M059J (cell line): ENCODE data around the gene MSH5. TPM values are rescaled to one million over a fixed set of nuclear protein-coding genes. Genes with fewer than 3 reads are reported as not detected.
A peak's percentile ranks its signal among the peaks of the same experiment; 100 is the strongest.
"Not testable (repeated sequence)": the region's sequence is repeated elsewhere in the genome, so short reads cannot be mapped to it uniquely, and the experiment has no call there.

Experiments used
- DNase-seq: peaks from one replicate; pipeline ENCODE4 v3.0.0-alpha.2; 2012; ENCODE audit warnings: low read depth
- total RNA-seq: library from RNA; depleted of rRNA; stranded (reverse); fragments of >200 nt; shearing (Covaris generic); gene quantifications from 2 replicates; pipeline ENCODE4 v1.2.3, GENCODE V29; 2014; rRNA removed

Gene MSH5
- total RNA-seq, 1 experiment from 2014 or later = 12.8 TPM

DNA sequence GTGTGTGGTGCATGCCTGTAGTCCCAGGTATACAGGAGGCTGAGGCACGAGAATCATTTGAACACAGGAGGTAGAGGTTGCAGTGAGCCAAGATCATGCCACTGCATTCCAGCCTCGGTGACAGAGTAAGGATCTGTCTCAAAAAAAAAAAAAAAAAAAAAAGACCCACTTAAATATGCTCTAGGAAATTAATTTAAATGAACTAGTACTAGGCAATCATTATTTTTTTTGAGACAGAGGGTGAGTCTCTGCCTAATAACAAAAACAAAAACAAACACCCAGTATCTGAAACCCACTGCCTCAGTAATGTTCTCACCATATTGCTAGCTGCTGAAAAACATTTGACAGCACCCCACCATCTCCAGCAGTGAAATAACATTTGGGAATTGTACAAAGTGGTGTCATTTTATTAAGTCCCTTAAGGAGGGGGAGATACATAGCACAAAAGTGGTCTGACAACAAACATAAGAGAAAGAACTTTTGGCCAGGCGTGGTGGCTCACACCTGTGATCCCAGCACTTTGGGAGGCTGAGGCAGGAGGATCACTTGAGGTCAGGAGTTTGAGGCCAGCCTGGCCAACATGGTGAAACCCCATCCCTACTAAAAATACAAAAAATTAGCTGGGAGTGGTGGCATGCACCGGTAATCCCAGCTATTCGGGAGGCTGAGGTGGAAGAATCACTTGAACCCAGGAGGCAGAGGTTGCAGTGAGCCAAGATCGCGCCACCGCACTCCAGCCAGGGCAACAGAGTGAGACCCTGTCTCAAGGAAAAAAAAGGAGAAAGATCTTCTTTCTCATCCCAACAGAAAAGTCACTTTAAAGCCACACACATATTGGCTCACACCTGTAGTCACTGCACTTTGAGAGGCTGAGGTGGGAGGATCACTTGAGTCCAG, 61.5 kb downstream of the MSH5 start:
- not testable (repeated sequence) for DNase-seq

DNA sequence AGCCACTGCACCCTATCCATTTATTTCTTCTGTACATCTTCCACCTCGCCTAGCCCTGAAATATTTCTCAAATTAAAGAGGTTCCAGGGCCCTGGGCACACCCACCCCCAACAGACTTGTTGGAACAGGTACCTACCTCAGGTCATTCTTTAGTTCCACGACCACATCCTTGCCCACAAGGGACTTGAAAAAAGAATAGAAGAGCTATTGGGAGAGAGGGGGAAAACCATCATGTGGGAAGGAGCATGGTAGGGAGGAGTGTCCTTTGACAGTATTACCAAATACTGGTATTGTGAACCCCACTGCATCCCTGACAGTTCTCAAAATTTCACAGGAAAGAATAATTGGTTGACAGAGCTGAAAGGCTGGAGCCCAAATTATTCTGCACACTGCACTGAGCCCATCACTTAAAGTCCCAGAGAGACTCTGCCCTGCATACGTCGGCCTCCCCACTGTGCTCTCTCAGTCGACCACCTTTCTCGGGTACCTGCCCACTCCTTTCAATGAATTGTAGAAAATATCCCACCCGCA, 66.2 kb downstream of the MSH5 start:
- DNase-seq = no peak

GRCh38 chr6:31806470-31807272, 66.9 kb downstream of the MSH5 start, which contains the start of gene LSM2:
Gene LSM2 (minus strand): TSS chr6:31806966. CDS start chr6:31806757, 209 bp downstream.
- peak; percentile 99 for DNase-seq

GRCh38 chr6:31808599-31808998, 68.8 kb downstream of the MSH5 start:
- not testable (repeated sequence) for DNase-seq

GRCh38 chr6:31811645-31812044, 71.8 kb downstream of the MSH5 start:
- no peak for DNase-seq

Other genes with a start within 250 kb of the MSH5 start
- 47.6 and 59.9 TPM in 2 replicates for gene MICB, start 241.9 kb upstream of the MSH5 start, total RNA-seq
- not detected in 2 replicates for gene MCCD1, start 211.0 kb upstream of the MSH5 start, total RNA-seq
- 351 and 506 TPM in 2 replicates for gene DDX39B, start 198.0 kb upstream of the MSH5 start, total RNA-seq
- 0.20 TPM in 1 of 2 replicates, not detected in the other for gene ATP6V1G2, start 193.4 kb upstream of the MSH5 start, total RNA-seq
- gene NFKBIL1, start 192.4 kb upstream of the MSH5 start, total RNA-seq = 12.8 and 25.7 TPM in 2 replicates
- gene LTA, start 167.7 kb upstream of the MSH5 start, total RNA-seq = not detected in 2 replicates
- gene TNF, start 164.4 kb upstream of the MSH5 start, total RNA-seq = 0.47 and 0.62 TPM in 2 replicates
- gene LTB, start 157.6 kb upstream of the MSH5 start, total RNA-seq = 2.1 and 4.6 TPM in 2 replicates
- gene LST1, start 153.7 kb upstream of the MSH5 start, total RNA-seq = not detected in 2 replicates
- not detected in 2 replicates for gene NCR3, start 147.0 kb upstream of the MSH5 start, total RNA-seq
- gene AIF1, start 124.8 kb upstream of the MSH5 start, total RNA-seq = not detected in 2 replicates
- gene PRRC2A, start 119.3 kb upstream of the MSH5 start, total RNA-seq = 71.4 and 121 TPM in 2 replicates
- 194 and 317 TPM in 2 replicates for gene BAG6, start 87.3 kb upstream of the MSH5 start, total RNA-seq
- gene APOM, start 84.1 kb upstream of the MSH5 start, total RNA-seq = 3.7 and 6.9 TPM in 2 replicates
- 29.9 and 37.5 TPM in 2 replicates for gene C6orf47, start 79.2 kb upstream of the MSH5 start, total RNA-seq
- 17.7 and 31.6 TPM in 2 replicates for gene GPANK1, start 75.0 kb upstream of the MSH5 start, total RNA-seq
- gene CSNK2B, start 73.9 kb upstream of the MSH5 start, total RNA-seq = 645 and 1,183 TPM in 2 replicates
- 0.10 and 1.1 TPM in 2 replicates for gene LY6G5B, start 70.0 kb upstream of the MSH5 start, total RNA-seq
- 2.0 and 2.5 TPM in 2 replicates for gene LY6G5C, start 58.9 kb upstream of the MSH5 start, total RNA-seq
- 37.0 and 51.9 TPM in 2 replicates for gene ABHD16A, start 36.7 kb upstream of the MSH5 start, total RNA-seq
- gene LY6G6F, start 33.1 kb upstream of the MSH5 start, total RNA-seq = not detected in 2 replicates
- gene LY6G6D, start 24.7 kb upstream of the MSH5 start, total RNA-seq = not detected in 2 replicates
- not detected in 2 replicates for gene LY6G6C, start 18.3 kb upstream of the MSH5 start, total RNA-seq
- gene MPIG6B, start 16.6 kb upstream of the MSH5 start, total RNA-seq = not detected in 2 replicates
- 75.1 and 90.7 TPM in 2 replicates for gene DDAH2, start 10.7 kb upstream of the MSH5 start, total RNA-seq
- 1,686 and 1,715 TPM in 2 replicates for gene CLIC1, start 3.5 kb upstream of the MSH5 start, total RNA-seq
- gene SAPCD1, start 22.7 kb downstream of the MSH5 start, total RNA-seq = 1.7 TPM in 1 of 2 replicates, not detected in the other
- gene VWA7, start 37.3 kb downstream of the MSH5 start, total RNA-seq = 0.94 and 1.8 TPM in 2 replicates
- gene VARS1, start 55.7 kb downstream of the MSH5 start, total RNA-seq = 33.1 and 51.2 TPM in 2 replicates
- 162 and 306 TPM in 2 replicates for gene LSM2, start 67.0 kb downstream of the MSH5 start, total RNA-seq
- gene HSPA1L, start 75.3 kb downstream of the MSH5 start, total RNA-seq = 0.30 and 2.5 TPM in 2 replicates
- gene HSPA1A, start 75.5 kb downstream of the MSH5 start, total RNA-seq = 163 and 238 TPM in 2 replicates
- 185 and 359 TPM in 2 replicates for gene HSPA1B, start 87.7 kb downstream of the MSH5 start, total RNA-seq
- gene NEU1, start 122.8 kb downstream of the MSH5 start, total RNA-seq = 210 and 218 TPM in 2 replicates
- 0.20 TPM in 1 of 2 replicates, not detected in the other for gene SLC44A4, start 139.0 kb downstream of the MSH5 start, total RNA-seq
- 51.0 and 73.4 TPM in 2 replicates for gene EHMT2, start 157.7 kb downstream of the MSH5 start, total RNA-seq
- gene ZBTB12, start 162.1 kb downstream of the MSH5 start, total RNA-seq = 0.76 and 2.3 TPM in 2 replicates
- 2.9 and 3.3 TPM in 2 replicates for gene C2, start 187.7 kb downstream of the MSH5 start, total RNA-seq
- gene CFB, start 206.1 kb downstream of the MSH5 start, total RNA-seq = 7.8 and 8.4 TPM in 2 replicates
- 201 and 228 TPM in 2 replicates for gene NELFE, start 219.0 kb downstream of the MSH5 start, total RNA-seq
- gene SKIC2, start 219.2 kb downstream of the MSH5 start, total RNA-seq = 60.4 and 72.3 TPM in 2 replicates
- 26.8 and 33.3 TPM in 2 replicates for gene DXO, start 232.1 kb downstream of the MSH5 start, total RNA-seq
- 4.1 and 5.6 TPM in 2 replicates for gene C4A, start 242.1 kb downstream of the MSH5 start, total RNA-seq